OCI-M2 (cell line): ENCODE data around the gene STRBP.
"Not testable (repeated sequence)": the region's sequence is repeated elsewhere in the genome, so short reads cannot be mapped to it uniquely, and the experiment has no call there.

ENCODE experiments used
- DNase-seq: peaks from one replicate; lab custom pipeline; 2025; ENCODE audit not compliant: unreplicated experiment; lab: John Stamatoyannopoulos, UW

Gene STRBP

DNA sequence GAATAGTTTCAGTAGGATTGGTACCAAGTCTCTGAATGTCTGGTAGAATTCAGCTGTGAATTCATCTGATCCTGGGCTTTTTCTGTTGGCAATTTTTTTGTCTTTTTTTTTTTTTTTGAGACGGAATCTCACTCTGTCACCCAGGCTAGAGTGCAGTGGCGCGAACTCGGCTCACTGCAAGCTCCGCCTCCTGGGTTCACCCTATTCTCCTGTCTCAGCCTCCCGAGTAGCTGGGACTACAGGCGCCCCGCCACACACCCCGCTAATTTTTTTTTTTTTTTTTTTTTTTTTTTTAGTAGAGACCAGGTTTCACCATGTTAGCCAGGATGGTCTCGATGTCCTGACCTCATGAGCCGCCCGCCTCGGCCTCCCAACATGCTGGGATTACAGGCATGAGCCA lies 67.9 kb downstream of the STRBP start:
- DNase-seq = not testable (repeated sequence)

DNA sequence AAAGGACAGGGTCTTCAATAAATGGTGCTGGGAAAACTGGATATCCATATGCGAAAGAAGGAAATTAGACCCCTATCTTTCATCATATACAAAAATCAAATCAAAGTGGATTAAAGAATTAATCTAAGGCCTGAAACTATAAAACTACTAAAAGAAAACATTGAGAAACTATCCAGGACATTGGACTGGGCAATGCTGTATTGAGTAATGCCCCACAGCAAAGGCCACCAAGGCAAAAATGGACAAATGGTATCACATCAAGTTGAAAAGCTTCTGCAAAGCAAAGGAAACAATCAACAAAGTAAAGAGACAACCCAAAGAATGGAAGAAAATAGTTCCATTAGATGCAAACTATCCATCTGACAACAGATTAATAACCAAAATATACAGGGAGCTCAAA lies 72.3 kb downstream of the STRBP start:
- DNase-seq = no peak

DNA sequence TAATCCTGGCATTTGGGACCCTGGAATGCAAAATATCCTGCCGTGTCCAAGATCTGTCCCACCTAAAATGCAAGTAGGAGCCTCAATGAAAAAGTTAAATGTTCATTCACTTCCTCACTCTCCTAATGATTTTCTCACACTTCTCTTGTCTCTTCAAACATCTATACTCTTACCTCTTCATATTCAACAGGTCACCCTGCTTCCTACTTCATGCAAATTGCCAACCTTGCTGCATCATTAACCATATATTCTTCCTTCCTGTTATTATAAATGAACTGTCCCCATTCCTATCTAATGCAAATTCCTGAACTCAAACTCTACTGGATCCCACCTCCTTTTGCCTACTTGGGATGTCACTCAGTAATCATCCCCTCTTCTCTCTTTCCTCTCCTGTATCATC lies 74.4 kb downstream of the STRBP start:
- DNase-seq = no peak

DNA sequence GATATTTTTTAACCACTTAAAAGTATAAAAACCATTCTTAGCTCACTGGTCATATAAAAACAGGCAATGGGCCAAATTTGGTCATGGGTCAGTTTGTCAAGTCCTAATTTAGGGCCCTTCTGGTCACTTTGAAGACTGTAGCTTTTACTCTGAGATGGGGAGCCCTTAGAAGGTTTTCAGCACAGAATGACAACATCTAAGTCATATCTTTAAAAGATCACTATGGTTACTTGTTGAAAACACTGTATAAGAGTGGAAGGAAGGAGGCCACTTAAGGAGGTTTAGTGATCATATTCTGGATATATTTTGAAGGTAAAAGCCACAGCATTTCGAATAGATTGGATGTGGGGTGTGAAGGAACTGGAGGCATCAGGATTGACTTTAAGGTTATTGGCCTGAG lies 76.7 kb downstream of the STRBP start:
- no peak for DNase-seq

DNA sequence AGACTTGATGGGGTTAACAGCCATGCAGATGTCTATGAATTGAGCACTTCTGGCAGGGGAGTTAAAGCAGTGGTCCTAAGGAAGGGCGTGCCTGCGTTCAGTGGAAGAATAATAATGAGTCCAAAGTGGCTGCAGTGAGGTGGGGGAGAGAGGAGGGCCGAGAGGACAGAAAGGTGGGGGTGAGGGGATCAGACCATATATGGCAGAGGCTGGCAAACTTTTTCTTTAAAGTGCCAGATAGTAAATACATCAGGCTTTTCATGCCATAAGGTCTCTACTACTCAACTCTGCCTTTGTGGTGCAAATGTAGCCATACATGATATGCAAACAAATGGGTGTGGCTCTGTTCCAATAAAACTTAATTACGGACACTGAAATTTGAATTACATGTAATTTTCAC lies 77.1 kb downstream of the STRBP start:
- DNase-seq = no peak

DNA sequence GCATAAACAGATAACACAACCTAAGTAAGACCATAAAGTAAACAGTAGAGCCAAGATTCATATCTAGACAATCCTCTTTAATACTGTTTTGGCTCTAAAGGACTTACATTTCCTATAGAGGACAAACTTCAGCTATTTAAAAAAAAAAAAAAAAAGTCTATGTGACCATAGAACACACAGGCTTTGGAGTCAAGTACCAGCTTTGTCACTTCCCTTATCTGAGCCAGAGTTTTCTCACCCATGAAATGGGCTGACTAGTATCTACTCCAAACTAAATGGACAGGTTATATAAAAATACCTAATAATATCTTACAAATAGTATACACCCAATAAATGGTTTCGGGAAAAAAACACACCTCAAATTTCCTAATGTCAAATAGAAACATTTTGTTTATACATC lies 81.3 kb downstream of the STRBP start:
- no peak for DNase-seq

DNA sequence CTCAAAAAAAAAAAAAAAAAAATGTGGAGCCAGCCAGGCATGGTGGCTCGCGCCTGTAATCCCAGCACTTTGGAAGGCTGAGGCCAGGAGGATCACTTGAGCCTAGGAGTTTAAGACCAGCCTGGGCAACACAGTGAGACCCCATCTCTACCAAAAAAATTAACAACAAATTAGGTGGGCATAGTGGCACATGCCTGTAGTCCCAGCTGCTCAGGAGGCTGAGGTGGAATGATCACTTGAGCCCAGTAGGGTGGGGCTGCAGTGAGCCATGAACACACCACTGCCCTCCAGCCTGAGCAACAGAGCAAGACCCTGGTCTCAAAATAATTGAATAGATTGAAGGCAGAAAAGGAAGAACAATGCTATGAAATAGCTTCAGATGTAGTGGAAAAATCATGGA lies 82.4 kb downstream of the STRBP start:
- DNase-seq = not testable (repeated sequence)

DNA sequence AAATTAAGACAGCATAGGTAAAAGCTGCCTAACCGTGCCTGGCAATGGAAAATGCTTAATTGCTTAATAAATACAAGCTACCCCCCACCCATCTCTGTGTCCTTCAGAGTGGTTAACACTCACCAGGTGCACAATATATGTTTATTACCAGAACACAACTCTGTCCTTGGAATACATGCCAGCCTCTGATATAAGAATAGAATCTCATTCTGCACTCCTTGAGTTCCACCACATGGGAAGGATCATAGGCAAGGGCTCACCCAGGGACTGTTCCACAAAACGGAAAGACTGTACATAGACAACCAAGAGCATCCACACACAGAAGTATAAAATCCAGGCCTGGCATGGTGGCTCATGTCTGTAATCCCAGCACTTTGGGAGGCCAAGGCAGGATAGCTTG lies 91.4 kb downstream of the STRBP start:
- no peak for DNase-seq

DNA sequence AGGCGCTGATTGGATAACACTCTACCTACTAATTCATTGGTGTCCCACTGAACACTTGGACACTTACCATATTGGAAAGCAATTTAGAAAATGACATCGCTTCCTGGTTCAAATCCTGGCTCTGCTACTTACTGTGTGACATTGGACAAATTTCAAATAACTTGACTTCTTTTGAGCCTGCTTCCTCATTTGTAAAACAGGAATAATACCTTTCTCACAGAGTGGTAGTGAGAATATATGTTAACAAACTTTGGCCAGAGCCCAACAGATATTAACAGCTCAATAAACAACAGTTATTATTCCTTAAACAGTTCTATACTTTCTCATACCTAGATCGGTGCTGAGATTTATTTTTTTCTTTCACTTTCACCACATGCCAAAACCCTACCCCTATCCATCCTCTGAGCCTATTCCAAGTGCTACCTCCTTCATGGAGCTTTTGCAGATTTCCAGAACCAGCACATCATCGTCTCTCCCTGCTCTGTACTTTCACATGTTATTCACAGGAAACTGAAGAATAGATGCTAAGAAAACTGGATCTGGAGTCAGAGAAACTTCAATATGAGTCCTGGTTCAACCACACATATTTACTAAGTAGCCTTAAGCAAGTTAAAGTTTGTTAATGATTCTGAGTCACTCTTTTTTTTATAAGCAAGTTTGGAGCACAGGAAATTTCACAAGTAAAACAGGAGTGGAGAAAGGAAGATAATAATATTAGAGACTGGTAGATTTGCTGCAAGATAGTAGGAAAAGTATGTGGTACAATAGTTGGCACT lies 92.3 kb downstream of the STRBP start:
- no peak for DNase-seq

DNA sequence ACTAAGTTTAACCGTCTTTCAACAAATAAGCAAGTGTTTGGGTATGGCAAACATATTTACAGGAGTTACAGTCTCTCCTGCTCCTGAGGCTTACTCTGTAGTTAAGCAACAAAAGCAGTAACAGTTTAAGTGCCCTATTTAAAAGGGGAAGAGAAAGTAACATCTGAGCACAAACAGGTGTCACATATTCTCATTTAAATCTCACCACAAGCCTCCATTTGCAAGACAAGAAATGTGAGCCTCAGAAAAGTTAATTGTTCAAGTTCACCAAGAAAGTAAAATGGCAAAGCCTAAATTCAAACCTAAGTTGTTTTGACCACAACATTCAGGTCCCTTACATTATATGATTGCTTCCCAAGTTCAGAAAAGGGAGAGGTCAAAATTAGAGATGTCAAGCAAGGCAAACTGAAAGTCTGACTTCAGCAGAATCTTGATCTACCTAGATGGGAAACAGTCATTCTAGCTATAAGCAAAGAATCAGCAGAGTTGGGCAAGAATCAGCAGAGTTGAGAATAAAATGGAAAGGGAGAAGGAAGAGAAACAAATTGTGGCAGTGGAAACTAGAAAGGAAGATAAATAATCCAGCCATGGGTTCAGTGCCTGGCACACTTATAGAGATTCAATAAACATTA lies 93.4 kb downstream of the STRBP start:
- DNase-seq = no peak

DNA sequence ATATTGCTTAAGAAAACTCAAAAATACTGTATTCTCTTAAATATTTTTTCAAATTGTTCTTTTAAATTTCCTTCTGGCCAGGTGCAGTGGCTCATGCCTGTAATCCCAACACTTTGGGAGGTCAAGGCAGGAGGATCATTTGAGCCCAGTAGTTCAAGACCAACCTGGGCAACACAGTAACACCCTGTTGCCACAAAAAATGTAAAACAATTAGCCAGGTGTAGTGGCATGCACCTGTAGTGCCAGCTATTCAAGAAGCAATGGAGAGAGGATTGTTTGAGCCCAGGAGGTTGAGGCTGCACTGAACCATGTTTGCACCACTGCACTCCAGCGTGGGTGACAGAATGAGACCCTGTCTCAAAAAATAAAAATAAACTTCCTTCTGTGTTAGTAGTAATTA lies 94.3 kb downstream of the STRBP start:
- no peak for DNase-seq

DNA sequence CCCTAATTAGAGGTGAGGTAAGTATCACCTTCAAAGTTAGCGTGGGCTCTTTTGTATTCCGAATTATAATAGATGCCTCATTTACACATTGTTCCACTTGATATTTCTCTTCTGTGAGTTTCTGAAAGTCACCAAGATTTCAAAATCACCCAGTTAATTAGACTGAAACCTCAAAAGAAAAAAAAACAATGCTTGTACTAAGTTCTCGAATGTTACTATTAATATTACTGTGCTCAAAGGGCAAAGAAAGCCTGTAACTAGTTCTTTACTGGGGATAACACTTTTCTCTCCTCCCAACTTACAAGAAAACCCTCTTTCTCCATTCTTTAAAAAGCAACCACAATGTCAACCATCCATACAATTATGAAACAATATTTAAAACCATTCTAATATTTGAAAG lies 98.5 kb downstream of the STRBP start:
- DNase-seq = no peak

DNA sequence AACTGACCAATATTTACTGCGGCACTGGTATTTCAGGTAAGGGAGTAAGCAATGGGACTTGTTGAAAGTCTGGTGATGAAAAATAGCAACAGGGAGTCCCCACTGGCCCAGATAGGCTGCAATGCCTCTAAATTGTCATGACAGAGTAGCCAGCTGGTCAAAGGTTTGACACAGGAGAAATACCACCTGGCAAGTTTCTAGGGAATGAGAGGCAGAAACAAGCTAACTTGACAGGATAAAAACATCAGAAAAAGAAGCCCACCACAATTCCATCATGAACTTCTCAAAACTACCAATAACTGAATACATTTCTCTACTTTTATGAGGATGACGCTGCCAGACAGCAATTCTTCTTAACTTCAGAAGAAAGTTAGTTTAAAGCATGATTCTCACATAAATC lies 99.8 kb downstream of the STRBP start:
- DNase-seq = no peak

DNA sequence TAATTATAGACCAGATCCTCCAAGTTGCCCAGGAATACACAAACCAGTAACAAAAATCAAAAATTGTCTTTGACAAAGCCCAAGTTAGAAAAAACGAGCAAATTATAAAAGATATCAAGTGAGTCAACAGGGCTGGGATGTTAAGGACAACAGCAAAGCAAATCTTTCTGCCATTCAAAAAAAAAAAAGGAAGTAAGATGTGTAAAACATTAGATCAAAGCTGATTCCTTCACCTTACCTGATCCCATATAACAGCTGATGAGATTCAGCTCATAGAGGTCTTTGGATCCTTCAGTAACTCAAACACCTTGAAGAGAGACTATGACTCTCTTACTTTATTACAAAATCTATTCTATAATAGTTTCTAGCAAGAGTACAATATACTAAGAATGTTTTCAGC lies 100.9 kb downstream of the STRBP start:
- no peak for DNase-seq

DNA sequence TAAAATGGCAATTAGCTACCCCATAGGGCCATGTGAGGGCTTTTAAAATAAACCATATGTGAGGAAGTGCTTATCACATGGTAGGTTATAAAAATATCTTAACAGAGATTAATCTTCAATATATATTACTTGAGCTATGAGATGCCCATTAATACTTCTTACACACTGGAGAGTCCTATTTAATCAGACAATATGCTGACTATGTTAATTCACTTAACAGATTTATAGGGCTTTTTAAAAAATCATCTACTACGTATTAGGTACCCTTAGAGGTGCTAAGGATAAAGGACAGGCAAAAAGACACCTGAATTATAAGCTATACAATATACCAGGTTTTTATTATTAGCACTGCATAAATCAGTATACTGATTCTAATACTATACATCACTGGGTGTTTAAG lies 102.6 kb downstream of the STRBP start:
- DNase-seq = no peak

DNA sequence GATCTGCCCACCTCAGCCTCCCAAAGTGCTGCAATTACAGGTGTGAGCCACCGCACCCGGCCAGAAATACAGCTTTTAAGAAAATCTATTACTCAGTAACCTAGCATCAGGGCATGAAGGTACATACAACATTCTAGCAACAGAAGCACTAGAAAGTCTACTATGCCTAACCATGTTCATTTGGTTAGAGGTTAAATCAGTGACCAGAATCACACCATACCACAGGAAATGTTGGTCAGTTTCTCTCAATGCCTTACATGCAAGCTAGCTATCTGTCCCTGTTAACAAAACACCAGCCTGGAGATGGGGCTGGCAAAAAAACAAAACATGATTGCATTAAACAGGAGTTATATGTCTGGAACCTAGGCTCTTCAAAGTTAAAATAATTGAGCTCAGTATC lies 104.1 kb downstream of the STRBP start:
- no peak for DNase-seq

DNA sequence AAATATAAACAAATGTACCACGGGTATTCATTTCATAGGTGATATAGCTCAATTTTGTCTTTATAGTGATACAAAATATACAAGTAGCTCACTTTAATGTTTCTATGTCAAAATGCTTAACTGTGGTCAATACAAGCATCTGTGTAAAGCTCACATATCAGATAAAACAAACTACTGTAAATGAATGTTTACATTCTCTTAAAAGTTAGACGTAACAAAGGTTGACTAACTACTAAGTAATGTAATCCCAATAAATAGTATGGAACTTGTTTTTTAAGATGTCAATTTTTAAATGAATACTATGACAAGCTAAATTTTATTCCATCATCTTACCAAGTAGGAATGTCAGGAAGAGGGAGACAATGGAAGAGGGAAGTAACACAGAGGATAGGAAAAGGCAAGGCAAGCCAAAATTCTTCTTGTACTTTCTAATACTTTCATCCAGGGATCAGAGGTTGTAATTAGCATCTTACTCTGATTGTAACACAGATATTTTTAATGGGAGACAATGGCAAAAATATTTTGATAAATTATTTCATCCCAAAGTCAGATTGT lies 105.5 kb downstream of the STRBP start:
- DNase-seq = no peak

DNA sequence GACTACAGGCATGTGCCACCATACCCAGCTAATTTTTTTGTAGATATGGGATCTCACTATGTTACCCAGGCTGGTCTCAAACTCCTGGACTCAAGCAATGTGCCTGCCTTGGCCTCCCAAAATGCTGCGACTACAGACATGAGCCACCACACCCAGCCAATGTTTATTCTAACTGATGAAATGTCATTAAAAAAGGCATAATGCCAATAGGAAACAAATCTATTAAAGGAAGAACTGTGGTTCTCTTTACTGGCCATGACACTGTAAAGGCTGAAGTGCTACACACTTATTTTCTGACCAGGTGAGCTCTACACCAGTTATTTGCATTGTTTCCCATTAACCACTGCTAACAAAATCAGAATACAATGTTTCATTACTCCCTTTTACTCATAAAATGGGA lies 106.0 kb downstream of the STRBP start:
- no peak for DNase-seq

DNA sequence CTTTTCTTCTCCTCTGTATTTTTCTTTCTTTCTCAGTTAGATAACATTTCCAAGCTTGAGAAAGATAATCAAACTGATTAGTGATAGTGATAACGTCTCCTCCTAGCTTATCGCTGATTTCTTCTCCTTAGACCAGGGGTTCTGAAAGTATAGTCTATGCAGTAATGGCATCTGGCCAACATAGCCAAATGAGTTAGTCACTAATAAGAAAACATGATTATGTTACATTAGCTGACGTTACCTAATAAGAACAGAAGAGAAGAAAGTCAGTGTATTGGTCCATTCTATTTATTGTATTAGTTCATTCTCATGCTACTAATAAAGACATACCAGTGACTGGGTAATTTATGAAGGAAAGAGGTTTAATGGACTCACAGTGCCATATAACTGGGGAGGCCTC lies 111.2 kb downstream of the STRBP start:
- no peak for DNase-seq

DNA sequence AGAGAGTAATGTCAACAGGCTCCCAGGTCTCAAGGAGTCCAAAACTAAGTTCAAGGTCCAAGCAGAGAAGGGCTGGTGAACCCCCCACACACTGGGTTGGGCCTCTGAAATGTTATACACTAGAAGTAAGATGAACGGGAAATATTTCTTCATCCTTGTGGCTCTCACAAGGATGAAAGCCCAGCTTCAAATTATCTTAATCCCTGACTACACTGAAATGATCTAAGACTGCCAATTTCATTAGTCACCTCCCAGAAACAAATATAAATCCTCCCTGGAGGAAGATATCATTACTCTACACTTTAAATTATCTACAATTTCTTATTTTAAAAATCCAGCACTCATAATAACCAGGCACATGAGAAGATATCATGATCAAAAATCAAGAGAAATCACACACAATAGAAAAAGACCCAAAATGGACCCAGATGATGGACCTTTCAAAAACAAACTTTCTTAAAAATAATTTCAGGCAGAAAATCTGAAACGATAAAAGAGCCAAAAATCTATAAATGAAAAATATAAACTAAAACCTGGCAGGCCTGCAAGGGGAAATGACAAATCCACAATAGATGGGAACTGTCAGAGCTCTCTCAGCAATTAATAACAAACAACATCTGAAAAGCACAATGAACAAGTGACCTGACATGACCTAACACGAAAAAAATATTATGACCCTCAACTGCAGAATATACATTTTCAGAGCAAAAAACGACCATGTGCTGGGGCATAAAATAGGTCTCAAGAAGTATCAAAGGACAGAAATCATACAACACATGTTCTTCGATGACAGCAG lies 117.5 kb downstream of the STRBP start:
- no peak for DNase-seq

DNA sequence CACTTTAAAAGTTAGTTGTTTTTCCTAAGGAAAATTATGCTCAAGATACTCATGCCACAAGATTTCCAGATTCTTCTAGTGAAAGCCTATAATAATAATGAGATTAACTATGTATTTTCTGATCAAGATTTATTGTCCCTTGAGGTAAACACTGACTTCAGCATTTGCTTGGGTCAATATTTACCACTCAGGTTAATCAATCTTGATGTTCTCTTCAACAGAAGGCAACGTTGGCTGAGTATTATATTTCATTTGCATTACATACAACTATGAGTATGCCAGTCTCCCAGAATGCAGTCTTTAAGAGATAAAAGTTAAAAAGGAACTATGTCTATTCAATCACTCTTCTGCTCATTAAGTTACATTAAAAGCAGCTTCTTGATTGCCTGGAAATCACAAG lies 119.3 kb downstream of the STRBP start:
- no peak for DNase-seq

DNA sequence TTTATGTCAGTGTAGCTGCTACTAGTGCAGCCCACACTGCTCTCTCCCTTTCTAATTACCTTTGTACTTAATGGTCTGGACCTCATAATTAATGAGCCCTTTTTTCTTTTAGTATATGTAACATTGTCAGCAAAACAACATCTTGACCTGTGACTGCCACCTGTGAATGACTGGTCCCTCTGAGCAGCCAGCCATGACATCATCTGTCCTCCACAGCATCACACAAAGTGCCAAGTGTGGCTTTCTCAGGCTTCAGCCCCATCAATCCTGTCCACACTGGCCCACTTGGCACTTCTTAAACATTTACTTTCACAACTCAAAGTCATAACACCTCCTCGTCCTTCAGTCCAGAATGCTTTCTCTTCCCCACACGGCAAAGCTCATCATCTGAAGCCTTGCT lies 130.2 kb downstream of the STRBP start:
- DNase-seq = no peak
